ENCODE measurements around the gene FOXB1.

Gene FOXB1

DNA sequence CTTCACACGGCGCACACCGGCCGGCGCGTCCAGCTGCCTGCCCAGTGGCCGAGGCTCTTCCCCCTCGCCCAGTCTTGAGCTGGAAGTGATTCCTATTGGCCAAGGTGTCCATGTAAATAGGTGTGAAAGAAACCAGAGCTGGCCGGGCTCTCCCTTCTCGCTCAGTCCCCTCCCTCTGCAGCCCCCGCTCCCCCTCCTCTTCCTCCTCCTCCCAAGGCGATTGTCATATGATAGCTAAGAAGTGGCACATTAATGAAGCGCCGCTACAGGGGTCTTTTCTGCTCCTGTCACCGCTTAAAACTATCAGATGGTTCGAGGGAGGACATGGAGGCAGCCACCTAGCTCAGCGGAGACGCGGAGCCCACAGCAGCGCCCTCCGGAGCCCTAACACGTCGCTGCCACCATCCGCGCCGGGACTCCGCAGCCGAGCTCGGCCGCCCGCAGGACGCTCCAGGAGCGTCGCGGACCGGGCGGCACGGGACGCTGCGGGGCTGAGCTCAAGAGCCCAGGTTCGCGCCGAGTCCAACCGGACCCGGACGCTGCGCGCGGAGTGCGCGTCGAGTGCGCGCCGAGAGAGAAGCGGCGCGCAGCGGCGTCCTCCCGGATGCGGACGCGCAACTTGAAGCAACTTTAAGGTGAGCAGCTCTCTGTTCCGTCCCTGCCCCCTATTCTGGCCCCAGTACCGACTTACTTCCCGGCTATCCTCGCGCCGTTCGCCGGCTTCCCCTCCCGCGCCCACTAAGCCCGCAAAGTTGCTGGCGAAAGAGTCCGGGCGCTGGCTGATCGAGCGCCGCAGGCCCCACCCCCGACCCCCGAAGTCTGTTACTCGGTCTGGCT lies at the start of gene FOXB1:
Gene FOXB1, plus strand, starts transcription at position 303 of the 837 bp plus-strand sequence. CDS start 653 bp downstream, outside the sequence.
- DNase-seq (ENCODE audit: low read depth) = no peak

DNA sequence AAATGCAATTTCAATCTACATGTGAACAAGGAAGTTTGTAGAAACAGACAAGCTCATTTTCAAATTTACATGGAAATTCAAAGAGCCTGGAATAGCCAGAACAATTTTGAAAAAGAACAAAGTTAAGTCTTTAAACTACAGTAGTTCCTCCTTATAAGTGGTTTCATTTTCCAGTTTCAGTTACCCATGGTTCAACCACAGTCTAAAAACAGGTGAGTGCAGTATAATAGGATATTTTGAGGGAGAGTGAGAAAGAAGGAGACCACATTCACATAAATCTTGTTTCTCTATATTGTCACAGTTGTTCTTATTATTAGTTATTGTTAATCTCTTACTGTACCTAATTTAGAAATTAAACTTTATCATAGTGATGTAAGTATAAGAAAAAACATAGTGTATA lies 45.8 kb upstream of the FOXB1 start:
- DNase-seq (ENCODE audit: low read depth) = no peak

DNA sequence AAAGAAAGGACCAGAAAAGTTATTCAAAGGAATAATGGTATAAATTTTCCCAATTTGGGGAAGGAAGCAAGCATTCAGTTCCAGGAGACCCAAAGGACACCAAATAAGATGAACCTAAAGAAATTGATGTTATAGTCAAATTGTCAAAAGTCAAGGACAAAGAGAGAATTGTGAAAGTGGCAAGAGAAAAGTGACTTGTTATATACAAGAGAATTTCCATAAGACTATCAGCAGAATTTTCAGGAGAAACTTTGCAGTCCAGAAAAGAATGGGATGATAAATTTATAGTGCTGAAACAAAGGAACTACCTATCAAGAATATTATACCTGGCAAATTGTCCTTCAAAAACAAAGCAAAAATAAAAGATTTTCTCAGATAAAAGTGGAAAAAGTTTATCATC lies 43.8 kb upstream of the FOXB1 start:
- DNase-seq (ENCODE audit: low read depth) = no peak

DNA sequence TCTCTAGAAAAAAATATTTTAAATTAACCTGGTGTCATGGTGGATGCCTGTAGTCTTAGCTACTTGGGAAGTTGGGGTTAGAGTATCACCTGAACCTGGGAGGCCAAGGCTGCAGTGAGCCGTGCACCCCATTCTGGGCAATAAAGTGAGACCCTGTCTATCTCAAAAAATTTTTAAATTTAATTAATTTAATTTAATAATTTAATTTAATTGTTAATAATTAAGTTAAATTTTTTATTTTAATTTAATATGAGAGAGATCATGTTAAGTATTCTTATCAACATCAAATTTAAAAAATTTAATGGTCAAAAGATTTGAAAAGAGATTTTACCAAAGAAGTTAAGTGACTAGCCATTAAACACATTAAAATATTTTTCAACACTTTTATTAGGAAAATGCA lies 40.8 kb upstream of the FOXB1 start:
- DNase-seq (ENCODE audit: low read depth) = no peak

DNA sequence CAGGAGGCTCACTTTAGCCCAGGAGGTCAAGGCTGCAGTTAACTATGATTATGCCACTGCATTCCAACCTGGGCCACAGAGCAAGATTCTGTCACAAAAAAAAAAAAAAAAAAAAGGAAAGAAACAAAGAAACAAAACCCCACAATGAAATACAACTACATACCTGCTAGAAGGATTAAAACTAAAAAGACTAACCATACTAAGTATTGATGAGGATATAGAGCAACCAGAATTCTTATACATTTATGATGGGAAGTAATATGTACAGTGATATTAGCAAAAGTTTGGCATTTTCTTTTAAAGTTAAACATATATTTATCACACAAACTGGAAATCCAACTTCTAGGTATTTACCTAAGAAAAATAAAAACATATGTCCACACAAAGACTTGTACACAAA lies 40.2 kb upstream of the FOXB1 start:
- DNase-seq (ENCODE audit: low read depth) = no peak

DNA sequence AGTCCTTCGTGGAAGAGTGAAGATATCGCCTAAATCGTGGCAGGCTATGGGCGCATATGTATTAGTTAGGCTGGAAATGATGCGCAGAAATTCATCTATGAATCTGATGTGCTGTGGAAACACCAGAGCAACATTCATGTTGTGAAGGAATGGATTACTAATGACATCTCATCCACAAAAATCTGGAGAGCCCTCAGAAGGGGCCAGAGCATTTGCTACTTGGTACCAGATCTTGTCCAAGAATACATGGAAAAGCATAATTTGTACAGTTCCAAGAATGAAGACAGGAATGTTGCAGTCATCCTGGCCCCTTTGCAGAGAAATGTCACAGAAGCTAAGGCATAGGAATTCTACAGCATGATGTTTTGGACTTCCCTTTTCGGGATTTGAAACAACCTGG lies 38.4 kb upstream of the FOXB1 start:
- no peak for DNase-seq (ENCODE audit: low read depth)

DNA sequence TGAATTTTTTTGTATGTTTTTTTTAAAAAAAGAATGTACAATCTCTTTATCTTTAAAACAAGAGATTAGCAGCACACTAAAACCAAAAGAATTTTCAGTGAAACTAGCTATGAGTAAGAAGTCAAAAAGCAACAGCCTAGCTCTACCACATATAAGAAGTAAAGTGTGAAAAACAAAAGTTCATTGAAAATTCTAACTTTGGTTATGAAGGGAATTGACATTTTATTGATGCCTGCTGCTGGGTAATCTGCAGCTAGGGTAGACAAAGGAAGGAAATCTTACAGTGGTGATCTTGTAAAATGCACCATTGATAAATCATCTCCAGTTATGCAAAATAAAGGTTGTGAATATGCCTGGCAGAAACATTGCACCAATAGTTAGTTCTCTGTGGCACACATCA lies 37.8 kb upstream of the FOXB1 start:
- DNase-seq (ENCODE audit: low read depth) = no peak

DNA sequence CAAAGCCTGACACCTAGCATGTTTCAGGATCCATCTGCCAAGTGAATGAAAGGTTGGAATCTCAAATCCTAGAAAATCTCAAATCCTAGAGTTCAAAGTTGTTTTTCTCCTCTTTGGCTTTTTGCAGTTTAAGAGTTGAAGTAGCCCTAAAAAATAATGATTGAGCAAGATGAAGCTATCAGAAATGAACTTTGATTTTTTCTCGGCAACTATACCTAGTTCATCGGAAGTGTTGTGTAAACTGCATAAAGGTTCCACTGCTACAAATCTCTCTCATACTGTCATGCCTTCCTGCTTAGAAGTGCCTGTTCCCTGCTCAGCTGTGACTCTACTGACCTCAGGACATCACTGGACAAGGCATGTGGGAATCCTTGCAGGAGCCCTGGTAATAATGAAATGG lies 35.8 kb upstream of the FOXB1 start:
- no peak for DNase-seq (ENCODE audit: low read depth)

DNA sequence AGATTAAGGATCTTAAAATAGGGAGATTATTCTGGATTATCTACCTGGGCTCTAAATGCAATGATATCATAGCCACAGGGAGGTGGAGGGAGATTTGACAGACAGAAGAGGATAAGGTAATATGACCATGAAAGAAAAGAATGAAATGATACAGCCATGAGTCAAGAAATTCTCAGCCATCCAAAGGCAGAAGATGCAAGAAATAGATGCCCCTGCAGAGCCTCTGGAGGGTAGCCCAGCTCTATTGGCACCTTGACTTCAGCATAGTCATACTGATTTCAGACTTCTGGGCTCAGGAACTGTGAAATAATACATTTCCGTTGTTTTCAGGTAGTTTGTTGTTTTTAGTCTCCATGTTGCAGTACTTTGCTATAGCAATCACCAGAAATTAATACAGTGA lies 31.9 kb upstream of the FOXB1 start:
- DNase-seq (ENCODE audit: low read depth) = no peak

DNA sequence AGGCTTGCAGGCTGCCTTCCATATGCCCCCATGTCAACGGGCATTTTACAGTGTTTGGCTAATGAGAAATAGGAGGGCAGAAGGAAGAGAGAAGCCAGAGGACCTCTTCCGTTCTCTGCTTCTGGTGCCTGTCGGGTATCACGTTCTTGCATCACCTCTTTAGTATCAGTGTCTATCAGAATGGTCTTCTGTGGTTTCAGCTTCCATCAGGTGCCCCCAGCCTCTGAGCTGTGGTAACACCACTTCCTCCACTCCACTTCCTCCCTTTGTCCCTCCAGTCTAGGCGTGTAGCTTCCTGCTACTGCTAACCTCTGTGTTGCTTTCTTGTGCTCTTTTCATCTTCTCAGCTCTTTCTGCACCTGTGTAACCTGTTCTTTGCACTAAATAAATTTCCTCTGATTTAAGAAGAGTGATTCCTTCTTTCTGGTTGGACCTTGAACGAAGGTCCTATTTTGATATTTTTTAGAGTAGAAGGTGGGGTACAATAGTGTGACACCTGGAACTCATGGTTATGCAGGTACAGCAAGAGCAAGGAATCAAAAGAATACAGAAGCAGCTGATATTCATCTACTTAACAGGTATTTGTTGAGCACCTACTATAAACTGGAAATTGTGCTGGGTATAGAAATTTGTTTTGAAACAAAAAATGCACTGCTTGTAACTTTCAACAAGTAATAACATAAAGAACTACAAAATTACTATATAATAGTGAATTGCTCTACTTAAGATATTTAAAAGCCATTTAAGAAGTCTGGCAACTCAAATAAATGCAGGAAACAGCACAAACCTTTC lies 27.4 kb upstream of the FOXB1 start:
- DNase-seq (ENCODE audit: low read depth) = no peak

DNA sequence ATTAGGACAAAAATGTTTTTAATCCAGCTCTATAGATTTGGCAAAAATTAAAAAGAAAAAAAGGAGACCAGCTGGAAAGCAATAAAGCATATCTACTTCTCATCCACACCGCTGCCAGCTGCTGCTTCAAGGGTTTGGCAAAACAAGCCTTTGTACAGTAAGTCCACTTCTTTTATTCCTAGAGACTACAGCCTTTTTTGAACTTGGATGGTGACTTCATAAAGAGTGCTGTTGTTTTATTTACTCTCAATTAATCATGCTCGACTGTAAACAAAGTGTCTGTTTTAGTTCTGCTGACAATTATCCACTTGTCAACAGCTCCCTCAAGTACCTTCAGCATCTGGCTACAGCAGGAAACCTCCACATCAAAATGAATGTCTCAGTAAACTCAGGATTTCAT lies 12.3 kb upstream of the FOXB1 start:
- DNase-seq (ENCODE audit: low read depth) = no peak

DNA sequence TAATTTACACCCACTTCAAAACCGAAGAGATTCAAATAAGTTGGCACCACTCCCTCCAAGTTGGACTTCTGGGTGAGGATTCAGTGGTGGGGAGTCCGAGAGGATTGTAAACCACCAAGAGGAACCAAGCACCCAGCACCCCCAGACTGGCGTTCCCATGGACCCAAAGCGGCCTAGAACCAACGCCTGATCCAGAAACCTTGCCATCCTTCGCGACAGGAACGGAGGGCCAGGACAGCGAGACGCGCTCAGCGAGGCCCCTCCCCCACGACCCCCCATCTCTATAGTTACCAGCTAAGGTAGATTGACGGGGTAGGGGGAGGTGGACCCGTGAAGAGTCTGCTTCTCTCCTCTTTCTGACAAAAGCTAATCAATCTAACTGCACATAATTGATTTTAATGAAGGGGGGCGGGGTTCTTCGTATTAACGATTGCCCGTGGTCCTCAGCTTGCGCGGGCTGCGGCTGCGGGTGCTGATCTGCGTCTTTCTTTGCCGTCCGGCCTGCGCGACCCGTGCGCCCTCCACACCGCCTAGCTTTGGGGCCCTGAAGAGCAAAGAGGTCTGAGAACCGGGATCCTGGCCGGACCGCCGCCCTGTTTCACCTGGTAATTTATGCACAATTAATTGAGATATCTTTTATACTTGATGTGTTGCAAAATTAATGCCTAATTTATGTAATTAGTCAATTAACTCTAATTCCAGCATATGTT lies 10.9 kb upstream of the FOXB1 start:
- no peak for DNase-seq (ENCODE audit: low read depth)

DNA sequence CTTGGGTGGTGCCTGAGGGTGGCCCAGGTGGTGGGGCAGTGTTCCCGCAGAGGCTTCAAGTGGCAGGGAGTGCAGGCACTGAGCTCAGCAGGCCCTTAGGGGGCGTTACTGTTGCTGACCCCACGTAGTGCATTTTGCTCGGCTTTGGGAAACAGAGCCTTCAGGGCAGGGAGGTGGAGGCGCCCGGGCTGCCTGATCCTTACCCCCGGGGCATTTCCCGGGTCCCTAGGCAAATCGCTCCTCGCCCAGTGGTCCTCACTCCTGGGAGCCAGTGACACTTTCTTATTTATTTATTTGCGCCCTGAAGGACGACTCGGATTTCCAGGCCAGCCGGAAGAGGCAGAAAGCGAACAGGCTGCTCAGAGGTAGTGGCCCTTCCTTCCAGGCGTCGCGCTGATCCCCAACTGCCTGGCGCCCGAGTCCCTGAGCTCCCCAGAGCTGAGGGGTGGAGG lies 10.1 kb upstream of the FOXB1 start:
- DNase-seq (ENCODE audit: low read depth) = no peak

DNA sequence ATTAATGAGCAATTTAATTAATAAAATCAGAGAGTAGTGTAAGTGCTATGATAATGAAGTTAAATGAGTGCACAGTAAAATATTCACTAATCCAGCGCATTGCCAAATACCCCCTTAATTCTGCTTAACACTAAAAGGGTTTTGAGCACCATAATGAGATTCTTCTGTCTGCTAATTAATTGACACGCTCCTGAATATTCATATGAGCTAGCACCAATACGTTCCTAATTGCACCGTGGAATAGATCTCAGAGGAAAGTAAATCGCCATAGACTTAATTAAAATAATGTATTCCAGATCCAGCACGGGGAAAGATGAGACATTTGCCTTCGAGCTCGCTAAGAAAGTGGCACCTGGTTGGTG lies 9.6 kb upstream of the FOXB1 start:
- no peak for DNase-seq (ENCODE audit: low read depth)

DNA sequence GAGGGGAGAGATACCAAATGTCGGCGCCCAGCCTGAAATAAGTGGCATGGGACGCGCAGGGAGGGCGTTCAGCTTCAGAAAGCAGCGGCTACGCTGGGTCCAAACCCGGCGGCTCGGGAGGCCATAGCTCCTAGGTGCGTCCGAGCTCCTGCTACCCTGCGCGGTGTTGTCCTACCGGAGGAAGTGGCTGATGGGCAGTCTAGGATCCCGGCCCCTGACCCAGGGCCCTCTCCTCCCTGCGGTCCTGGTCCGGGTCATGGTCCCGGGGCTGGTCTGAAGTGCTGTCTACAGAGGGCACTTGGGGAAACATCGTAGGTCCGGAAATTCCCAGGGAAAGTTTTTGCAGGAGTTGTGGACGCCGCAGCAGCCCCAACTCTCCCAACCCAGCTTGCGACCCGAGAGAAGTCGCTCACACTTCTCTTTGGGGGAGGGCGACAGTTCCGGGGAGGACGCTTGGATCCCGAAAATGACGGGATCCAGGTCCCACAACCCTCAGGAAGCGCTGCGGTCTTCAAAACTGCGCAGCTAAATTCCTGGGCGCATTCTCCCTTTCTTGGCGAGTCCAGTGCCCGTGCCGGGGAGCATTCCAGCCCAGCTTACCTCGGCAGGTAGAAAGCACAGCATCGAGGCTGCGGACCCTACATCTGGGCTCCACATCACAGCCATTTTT lies 9.1 kb upstream of the FOXB1 start:
- no peak for DNase-seq (ENCODE audit: low read depth)

DNA sequence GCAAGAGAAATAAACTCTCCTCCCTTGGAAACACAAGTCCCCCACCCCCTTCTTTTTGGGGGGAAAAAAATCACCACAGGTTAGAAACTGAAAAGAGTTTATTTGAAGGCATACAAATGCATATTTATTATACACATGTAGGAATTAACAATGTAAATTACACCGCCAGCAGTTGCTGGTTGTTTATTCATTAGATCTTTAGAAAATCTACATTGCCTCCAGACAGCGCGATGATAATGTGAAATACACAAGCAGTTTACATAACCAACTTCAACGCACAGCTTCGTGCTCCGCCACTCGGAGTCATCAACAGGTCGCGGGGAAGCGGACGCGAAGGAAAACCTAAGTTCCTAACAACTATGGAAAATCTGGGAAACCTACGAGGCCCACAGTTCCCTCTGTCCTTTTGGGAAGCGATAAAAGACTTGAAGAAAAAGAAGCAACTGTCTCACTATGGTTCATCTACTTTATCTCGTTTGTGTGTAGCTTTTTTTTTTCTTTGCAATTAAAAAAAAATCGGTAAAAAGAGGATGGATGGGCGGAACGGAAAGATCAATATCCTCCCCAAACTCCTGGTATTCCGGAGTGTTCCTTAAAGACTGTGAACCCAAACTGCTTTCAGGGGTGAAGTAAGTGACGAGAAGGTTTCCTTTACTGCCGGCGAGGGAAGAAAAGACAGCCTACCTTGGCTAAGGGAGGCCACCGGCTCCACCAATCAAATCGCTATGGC lies 8.4 kb upstream of the FOXB1 start:
- no peak for DNase-seq (ENCODE audit: low read depth)

DNA sequence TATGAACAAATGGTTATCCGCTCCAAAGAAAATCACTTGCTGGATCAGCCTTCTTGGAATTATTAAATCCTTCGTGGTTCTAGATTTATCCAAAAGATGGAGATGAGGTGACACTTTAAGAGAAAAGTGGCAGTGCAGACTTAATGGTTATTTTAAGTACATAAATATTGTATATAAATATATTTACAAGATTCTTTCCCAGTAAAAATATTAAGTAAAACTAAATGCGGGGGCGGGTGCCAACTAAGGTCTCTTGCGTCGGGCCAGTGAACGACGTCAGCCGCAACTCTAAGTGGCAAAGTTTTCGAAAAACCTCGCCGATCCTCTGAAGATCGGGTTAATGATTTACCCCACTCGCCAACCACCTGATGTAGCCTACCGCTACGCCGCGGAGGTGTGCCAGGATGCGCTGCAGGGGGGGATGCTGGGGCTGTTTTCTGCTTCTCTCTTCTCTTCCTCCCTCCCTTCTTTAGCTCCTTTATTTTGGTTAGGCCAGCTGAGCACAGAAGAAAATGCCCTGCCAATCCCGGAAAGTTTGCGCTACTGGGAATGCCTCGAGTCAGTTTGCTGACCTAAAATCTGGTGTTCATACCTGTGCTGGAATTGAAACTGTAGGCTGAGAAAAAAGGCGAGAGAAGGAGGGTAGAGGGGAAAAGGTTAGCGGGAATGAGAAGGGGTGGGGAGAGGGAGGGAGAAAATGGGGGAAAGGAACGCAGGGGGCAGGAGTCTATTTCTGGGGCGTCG lies 7.6 kb upstream of the FOXB1 start:
- no peak for DNase-seq (ENCODE audit: low read depth)

DNA sequence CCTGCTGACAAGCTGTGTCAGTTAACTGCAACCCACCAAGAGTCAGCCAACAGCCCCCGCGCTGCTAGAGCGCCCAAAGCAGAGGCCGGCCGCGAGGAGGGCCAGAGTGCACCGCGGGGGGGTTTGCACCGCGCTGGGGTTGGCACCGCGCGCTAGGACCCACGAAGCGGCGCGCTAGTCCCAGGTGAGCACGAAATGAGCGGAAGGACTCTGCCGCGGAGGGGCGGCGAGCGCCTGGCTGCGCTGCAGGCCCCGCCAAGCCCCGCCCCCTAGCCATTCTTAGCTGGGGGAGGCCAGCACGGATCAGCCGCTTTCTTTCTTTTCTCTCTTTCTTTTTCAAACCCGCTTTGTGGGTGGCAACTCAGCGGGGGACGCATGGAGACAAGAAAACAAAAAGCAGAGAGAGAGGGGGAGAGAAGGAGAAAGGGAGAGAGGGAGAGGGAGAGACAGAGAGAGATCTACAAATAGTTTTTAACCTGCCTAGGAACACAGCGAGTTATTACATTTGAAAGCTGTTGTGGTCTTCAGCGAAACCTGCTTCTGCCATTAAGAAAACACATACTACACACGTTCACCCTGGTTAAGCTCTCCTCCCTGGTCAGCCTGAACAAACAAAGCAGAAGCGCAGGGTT lies 6.9 kb upstream of the FOXB1 start:
- DNase-seq (ENCODE audit: low read depth) = no peak

DNA sequence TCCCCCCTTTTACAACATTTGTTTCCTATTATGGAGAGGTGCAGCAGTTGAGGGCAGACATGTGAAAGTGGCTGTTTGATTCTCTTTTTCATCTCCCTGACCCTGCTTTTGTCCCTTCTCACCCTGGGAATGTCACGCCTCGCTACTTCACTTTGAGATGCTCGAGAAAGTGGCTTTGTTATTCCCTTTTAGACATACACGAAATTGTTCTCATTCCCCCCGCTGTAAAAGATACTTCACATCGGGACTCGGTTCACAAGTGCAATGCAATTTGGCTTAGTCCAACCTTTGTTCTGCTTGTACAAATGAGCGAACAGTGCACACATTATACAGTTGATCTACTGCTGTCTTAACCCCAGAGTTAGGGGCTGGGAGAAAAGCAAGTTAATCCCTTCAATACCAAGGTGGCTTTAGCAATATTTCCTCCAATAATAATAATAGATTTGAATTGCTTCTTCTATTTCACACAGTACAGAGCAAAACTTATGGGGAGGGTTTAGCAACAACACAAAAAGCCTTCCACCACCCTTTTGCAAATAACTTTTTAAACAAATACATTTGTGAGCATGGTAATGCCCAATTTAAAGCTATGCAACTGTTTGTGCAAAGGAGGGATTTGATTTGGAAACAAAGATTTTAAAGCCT lies 5.7 kb upstream of the FOXB1 start:
- DNase-seq (ENCODE audit: low read depth) = no peak

All from stromal cell of bone marrow (primary cell).